DND-41 (cell line): ENCODE results near the gene PI4KB.

Source experiments
- EZH2 ChIP-seq: IDR thresholded peaks from 3 replicates; pipeline ENCODE4 v1.6.1; 2012; ENCODE audit warnings: borderline replicate concordance, low read depth, mild to moderate bottlenecking, moderate library complexity, low read length, inconsistent platforms; ENCODE audit not compliant: severe bottlenecking
- TF ChIP-seq, protein P1 (sequence below): IDR thresholded peaks from 2 replicates; pipeline ENCODE4 v1.5.1; 2012; ENCODE audit warnings: borderline replicate concordance, low read length, moderate library complexity, mild to moderate bottlenecking; ENCODE audit not compliant: poor library complexity, severe bottlenecking; ENCODE audit errors: extremely low read depth

DNA sequence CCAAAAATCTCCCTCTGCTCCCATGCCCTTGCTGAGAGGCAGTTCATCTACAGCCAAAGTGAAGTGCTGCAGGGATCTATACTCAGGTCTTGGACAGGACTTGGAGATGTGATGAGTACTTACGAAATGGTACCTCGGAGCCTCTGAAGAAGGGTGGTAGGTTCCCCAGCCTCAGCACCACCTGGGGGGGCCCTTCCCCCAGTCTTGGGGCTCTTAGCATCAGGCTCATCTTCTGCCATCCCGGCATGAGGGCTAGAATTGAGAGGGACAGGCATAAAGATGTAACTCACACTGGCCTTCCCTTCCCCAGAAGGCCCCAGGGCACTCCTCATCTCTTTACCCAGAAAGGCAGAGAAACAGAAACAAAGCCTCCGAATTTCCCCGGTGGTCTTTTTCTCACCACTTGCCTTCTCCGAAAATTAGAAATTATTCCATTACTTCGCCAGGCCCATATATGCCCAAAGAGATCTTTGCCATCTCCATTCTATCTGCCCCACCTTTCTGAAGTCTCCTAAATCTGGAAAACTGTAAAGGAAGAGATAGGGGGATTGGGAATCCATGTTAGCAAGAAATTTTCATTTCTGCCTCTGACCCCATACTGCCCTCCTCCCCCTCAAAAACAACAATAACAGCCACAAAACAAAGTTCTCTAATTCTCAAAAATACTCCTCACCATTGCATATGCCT lies 19.0 kb upstream of the PI4KB start:
- TF ChIP-seq, protein P1, sequence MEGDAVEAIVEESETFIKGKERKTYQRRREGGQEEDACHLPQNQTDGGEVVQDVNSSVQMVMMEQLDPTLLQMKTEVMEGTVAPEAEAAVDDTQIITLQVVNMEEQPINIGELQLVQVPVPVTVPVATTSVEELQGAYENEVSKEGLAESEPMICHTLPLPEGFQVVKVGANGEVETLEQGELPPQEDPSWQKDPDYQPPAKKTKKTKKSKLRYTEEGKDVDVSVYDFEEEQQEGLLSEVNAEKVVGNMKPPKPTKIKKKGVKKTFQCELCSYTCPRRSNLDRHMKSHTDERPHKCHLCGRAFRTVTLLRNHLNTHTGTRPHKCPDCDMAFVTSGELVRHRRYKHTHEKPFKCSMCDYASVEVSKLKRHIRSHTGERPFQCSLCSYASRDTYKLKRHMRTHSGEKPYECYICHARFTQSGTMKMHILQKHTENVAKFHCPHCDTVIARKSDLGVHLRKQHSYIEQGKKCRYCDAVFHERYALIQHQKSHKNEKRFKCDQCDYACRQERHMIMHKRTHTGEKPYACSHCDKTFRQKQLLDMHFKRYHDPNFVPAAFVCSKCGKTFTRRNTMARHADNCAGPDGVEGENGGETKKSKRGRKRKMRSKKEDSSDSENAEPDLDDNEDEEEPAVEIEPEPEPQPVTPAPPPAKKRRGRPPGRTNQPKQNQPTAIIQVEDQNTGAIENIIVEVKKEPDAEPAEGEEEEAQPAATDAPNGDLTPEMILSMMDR, result no peak
- TF ChIP-seq EZH2, result no peak
